Measurements from ENCODE around the gene FHOD3. TPM values are rescaled to one million over a fixed set of nuclear protein-coding genes. Genes with fewer than 3 reads are reported as not detected.

Gene FHOD3
- total and polyA plus RNA-seq, 2 of the 13 experiments (the other 11 are each of a cell fraction or from before 2014, with no cell fraction given), result 0.07 TPM; not detected in 1

- no peak overlapping the region for H3K4me3 ChIP-seq (replicated peaks in 1 of 3; ENCODE audit: insufficient read depth in 1 of 3, low read depth in 2 of 3, low read length in 3 of 3)
- no peak for TF ChIP-seq PAX8 (CRISPR knock-in tag; IDR thresholded peaks at IDR 0.05; ENCODE audit: borderline replicate concordance)
- TF ChIP-seq TBL1XR1 (IDR thresholded peaks at IDR 0.05; ENCODE audit: borderline replicate concordance, low read length, partially characterized antibody), result no peak
- TF ChIP-seq ATF7-NPFF (CRISPR knock-in tag; IDR thresholded peaks at IDR 0.05; ENCODE audit: low read depth), result no peak
- 0 out of 2 replicates have a peak, but pooled peaks have one; percentile 30 for TF ChIP-seq FOXA3 (CRISPR knock-in tag; IDR thresholded peaks at IDR 0.05)
- TF ChIP-seq ZNF614 (CRISPR knock-in tag; IDR thresholded peaks at IDR 0.05; ENCODE audit: borderline replicate concordance), result no peak
- no peak for TF ChIP-seq ZNF609 (CRISPR knock-in tag; IDR thresholded peaks at IDR 0.05; ENCODE audit: borderline replicate concordance)
- TF ChIP-seq CC2D1A (CRISPR knock-in tag; IDR thresholded peaks at IDR 0.05), result no peak
- TF ChIP-seq RARA (CRISPR knock-in tag; IDR thresholded peaks at IDR 0.05), result 0 out of 2 replicates have a peak, but pooled peaks have one; percentile 10
- TF ChIP-seq HOXA3 (CRISPR knock-in tag; IDR thresholded peaks at IDR 0.05), result no peak
- no peak for TF ChIP-seq ZNF580 (CRISPR knock-in tag; IDR thresholded peaks at IDR 0.05; ENCODE audit: borderline replicate concordance, low read depth)
- no peak for TF ChIP-seq SP1 (IDR thresholded peaks at IDR 0.05)
- TF ChIP-seq SP1 (CRISPR knock-in tag; IDR thresholded peaks at IDR 0.05), result no peak
- TF ChIP-seq HCFC1 (IDR thresholded peaks at IDR 0.05; ENCODE audit: low read depth, low read length), result no peak
- TF ChIP-seq NFKBIZ (CRISPR knock-in tag; IDR thresholded peaks at IDR 0.05), result no peak
- no peak for TF ChIP-seq NR1H2 (CRISPR knock-in tag; IDR thresholded peaks at IDR 0.05; ENCODE audit: borderline replicate concordance, low read depth)
- TF ChIP-seq ARID3A (IDR thresholded peaks at IDR 0.05; ENCODE audit: low read depth, low read length), result 0 out of 2 replicates have a peak, but pooled peaks have one; percentile 15
- TF ChIP-seq CREB3 (CRISPR knock-in tag; IDR thresholded peaks at IDR 0.05), result no peak
- H3K4me2 ChIP-seq (ENCODE audit: low read depth, low read length), result no peak overlapping the region
- peaks cover 44% of the 10 kb centered on the region for H3K4me1 ChIP-seq (ENCODE audit: insufficient read depth, low read length)
- no peaks in the 10 kb centered on the region for H3K9me3 ChIP-seq (ENCODE audit: low read length)
- peak; percentile 30; the same call in 2 of the 3 replicates for ATAC-seq
- 2% methylated on average over 5 of the region's 5 CpGs for WGBS (ENCODE audit: low lambda C conversion rate)
- H3K9ac ChIP-seq (ENCODE audit: insufficient read depth, low read depth, low read length), result no peak overlapping the region
- peaks cover 0 to 4% of the 10 kb centered on the region in 2 experiments; a peak in 1 of 5 replicates for H3K27me3 ChIP-seq (ENCODE audit: control insufficient read depth in 1 of 2, insufficient read depth in 2 of 2, low read length in 2 of 2)
- POLR2A ChIA-PET, result no interaction called here
- no TSS peak for BruUV-seq (replicated peaks)
- intact Hi-C loops (cut with micrococcal nuclease; ENCODE audit: unreplicated experiment) (no loop called here), in situ Hi-C loops (cut with HindIII; ENCODE audit: extremely low pct_ligation_motif_present, low pct_unique_long_range_greater_than_20kb) (no loop called here)
- no peaks in the 10 kb centered on the region for H3K79me2 ChIP-seq (ENCODE audit: insufficient read depth, low read length)
- no peaks in the 10 kb centered on the region for H3K36me3 ChIP-seq (replicated peaks in 1 of 2; ENCODE audit: control insufficient read depth in 1 of 2, insufficient read depth in 2 of 2, low read length in 2 of 2)
- FAIRE-seq, result no peak
- no peaks in the 10 kb centered on the region for H4K20me1 ChIP-seq (ENCODE audit: insufficient read depth, low read length)
- no peak overlapping the region for H2AFZ ChIP-seq (ENCODE audit: low read length)
- no peak overlapping the region for H3K27ac ChIP-seq (ENCODE audit: extremely low read length, insufficient read depth, low read length)
- CTCF ChIA-PET (ENCODE audit: low intra/inter-chr PET ratio, low total read pairs), result no interaction called here
- DNase-seq (ENCODE audit: low spot score), result peak; percentile 33
These were observed 166.7 kb downstream of the FHOD3 start for GRCh38 chr18:36464126-36464651.

All from HepG2 (cell line).